HCT116 (cell line): ENCODE measurements around the gene TMEM53. TPM values are rescaled to one million over a fixed set of nuclear protein-coding genes. Genes with fewer than 3 reads are reported as not detected.

Experiments
- ATAC-seq: fragments of 200-7000 bp; cut with Tn5 transposase; 2 replicates; pipeline ENCODE4 v1.9.1; 2020; ENCODE audit warnings: mild to moderate bottlenecking, moderate library complexity
- BruUV-seq: library from RNA; stranded (reverse); fragments of 400-500 nt; replicated peaks from 2 replicates; lab custom pipeline; 2021; lab: Mats Ljungman, UMichigan
- CTCF ChIA-PET: fragments of 300-600 bp; sonication (Branson Sonifier 250); formaldehyde crosslinking; loops from one replicate; lab custom pipeline; 2021; ENCODE audit warnings: antibody characterized with exemption; lab: Charles Lee
- POLR2A ChIA-PET: fragments of 300-600, 350-600 bp; sonication (Branson Sonifier 250); formaldehyde crosslinking; loops from one replicate; lab custom pipeline; 2021; ENCODE audit warnings: antibody characterized with exemption; lab: Charles Lee
- RAD21 ChIA-PET, 2 experiments: fragments of 300-600 bp; sonication (Branson Sonifier 250); formaldehyde crosslinking; loops; one replicate each; lab custom pipeline; 2023; ENCODE audit warnings: low total read pairs in 2 of 2; ENCODE audit not compliant: uncharacterized antibody in 2 of 2, unreplicated experiment in 2 of 2, low non-redundant PET in 1 of 2; lab: Charles Lee
- DNase-seq: peaks from one replicate; pipeline ENCODE4 v3.0.0-alpha.2; 2010; ENCODE audit warnings: low read depth, low spot score
- H2AFZ ChIP-seq: fragments of 200-600 bp; shearing (Covaris generic), sonication (generic); 2 replicates; pipeline ENCODE4 v1.6.1; 2017; ENCODE audit warnings: low read depth, mixed run types, mixed read lengths, antibody characterized with exemption, low read length; ENCODE audit not compliant: poor library complexity, severe bottlenecking
- H3K27ac ChIP-seq: 2 replicates; pipeline ENCODE4 v1.5.1; 2012; ENCODE audit warnings: low read depth, low read length
- H3K27me3 ChIP-seq: fragments of 200-600 bp; sonication (generic); 2 replicates; pipeline ENCODE4 v1.6.1; 2016; ENCODE audit warnings: mixed run types, low read length, mixed read lengths; ENCODE audit not compliant: insufficient read depth
- H3K36me3 ChIP-seq, 2 experiments: fragments of 200-500 bp in 1 of 2; fragments of 200-600 bp in 1 of 2; sonication (Bioruptor generic) in 1 of 2; sonication (generic) in 1 of 2; 2 replicates each; pipeline versions ENCODE4 v1.5.1 to v1.6.1; 2014 to 2016; ENCODE audit warnings: low read length in 2 of 2, inconsistent platforms in 1 of 2, mixed read lengths in 1 of 2, mixed run types in 1 of 2; ENCODE audit not compliant: insufficient read depth in 2 of 2, control insufficient read depth in 1 of 2
- H3K4me1 ChIP-seq, 2 experiments: fragments of 200-600 bp in 1 of 2; sonication (generic) in 1 of 2; 2 replicates each; pipeline versions ENCODE4 v1.5.1 to v1.6.1; 2012 to 2017; ENCODE audit warnings: low read length in 2 of 2, inconsistent platforms in 1 of 2, mild to moderate bottlenecking in 1 of 2, mixed read lengths in 1 of 2, mixed run types in 1 of 2, moderate library complexity in 1 of 2; ENCODE audit not compliant: insufficient read depth in 2 of 2, control insufficient read depth in 1 of 2
- H3K4me2 ChIP-seq: fragments of 200-600 bp; sonication (generic); 2 replicates; pipeline ENCODE4 v1.6.1; 2017; ENCODE audit warnings: mixed run types, low read length, mixed read lengths
- H3K4me3 ChIP-seq, 2 experiments: fragments of 200-600 bp in 1 of 2; sonication (generic) in 1 of 2; replicated peaks in 1 of 2; 2 replicates each; pipeline ENCODE4 v1.5.1; 2011 to 2016; ENCODE audit warnings: low read length in 2 of 2, control low read depth in 1 of 2, low read depth in 1 of 2, mild to moderate bottlenecking in 1 of 2, mixed read lengths in 1 of 2, mixed run types in 1 of 2
- H3K79me2 ChIP-seq: fragments of 200-600 bp; sonication (generic); 2 replicates; pipeline ENCODE4 v1.6.1; 2017; ENCODE audit warnings: mild to moderate bottlenecking, mixed run types, low read length, moderate library complexity, mixed read lengths; ENCODE audit not compliant: insufficient read depth
- H3K9ac ChIP-seq: fragments of 200-600 bp; sonication (generic); 2 replicates; pipeline ENCODE4 v1.6.1; 2016; ENCODE audit warnings: low read length, mixed read lengths
- H3K9me2 ChIP-seq: fragments of 200-600 bp; sonication (generic), shearing (Covaris generic); 2 replicates; pipeline ENCODE4 v1.6.1; 2017; ENCODE audit warnings: mixed run types, mild to moderate bottlenecking, moderate library complexity; ENCODE audit not compliant: insufficient read depth
- H3K9me3 ChIP-seq, 2 experiments: fragments of 200-500 bp in 1 of 2; fragments of 200-600 bp in 1 of 2; sonication (Bioruptor generic) in 1 of 2; sonication (generic) in 1 of 2; 2 replicates each; pipeline ENCODE4 v1.6.1; 2014 to 2017; ENCODE audit warnings: low read length in 2 of 2, mixed read lengths in 2 of 2, inconsistent platforms in 1 of 2, low read depth in 1 of 2, mild to moderate bottlenecking in 1 of 2, mixed run types in 1 of 2, moderate library complexity in 1 of 2; ENCODE audit not compliant: control insufficient read depth in 1 of 2, insufficient read depth in 1 of 2
- H4K20me1 ChIP-seq: fragments of 200-600 bp; sonication (generic), shearing (Covaris generic); 2 replicates; pipeline ENCODE4 v1.6.1; 2017; ENCODE audit warnings: mixed run types, mild to moderate bottlenecking, moderate library complexity; ENCODE audit not compliant: insufficient read depth
- CBX3 ChIP-seq: IDR thresholded peaks from 2 replicates; pipeline ENCODE4 v1.6.1; 2012; ENCODE audit warnings: low read depth
- EGR1 ChIP-seq: IDR thresholded peaks from 2 replicates; pipeline ENCODE4 v1.6.1; 2012; ENCODE audit warnings: low read depth
- ELF1 ChIP-seq: IDR thresholded peaks from 2 replicates; pipeline ENCODE4 v1.6.1; 2012; ENCODE audit warnings: low read depth, borderline replicate concordance
- EZH2 ChIP-seq: fragments of 200-600 bp; sonication (generic); IDR thresholded peaks from 2 replicates; pipeline ENCODE4 v1.6.1; 2017; ENCODE audit warnings: antibody characterized with exemption, mixed run types
- EZH2phosphoT487 ChIP-seq: fragments of 200-600 bp; IDR thresholded peaks from 2 replicates; pipeline ENCODE4 v1.6.1; 2018; ENCODE audit warnings: antibody characterized with exemption, borderline replicate concordance
- FOSL1 ChIP-seq: IDR thresholded peaks from 2 replicates; pipeline ENCODE4 v1.6.1; 2012; ENCODE audit warnings: low read depth
- JUND ChIP-seq: IDR thresholded peaks from 2 replicates; pipeline ENCODE4 v1.6.1; 2012
- POLR2AphosphoS5 ChIP-seq: IDR thresholded peaks from 2 replicates; pipeline ENCODE4 v1.6.1; 2011; ENCODE audit warnings: mild to moderate bottlenecking, low read depth, low read length, moderate library complexity
- RAD21 ChIP-seq: IDR thresholded peaks from 2 replicates; pipeline ENCODE4 v1.6.1; 2012; ENCODE audit warnings: low read depth, mild to moderate bottlenecking
- SIN3A ChIP-seq: IDR thresholded peaks from 2 replicates; pipeline ENCODE4 v1.6.1; 2012; ENCODE audit warnings: low read depth
- SP1 ChIP-seq: IDR thresholded peaks from 2 replicates; pipeline ENCODE4 v1.6.1; 2012; ENCODE audit warnings: low read depth
- YY1 ChIP-seq: IDR thresholded peaks from 2 replicates; pipeline ENCODE4 v1.6.1; 2011; ENCODE audit warnings: low read length, low read depth, moderate library complexity, mild to moderate bottlenecking; ENCODE audit not compliant: insufficient replicate concordance; ENCODE audit errors: extremely low read depth
- ZFX ChIP-seq: fragments of 450-650 bp; IDR thresholded peaks from 2 replicates; pipeline ENCODE4 v1.6.1; 2017
- ZNF274 ChIP-seq: fragments of 200-500 bp; sonication (Bioruptor generic); IDR thresholded peaks from 2 replicates; pipeline ENCODE4 v1.6.1; 2014; ENCODE audit warnings: mild to moderate bottlenecking, low read depth, low read length, inconsistent platforms
- intact Hi-C: fragments of 100-400 bp; cut with micrococcal nuclease; formaldehyde crosslinking; loops from 2 replicates; pipeline ENCODE4 v1.10.0; 2022
- total RNA-seq: library from RNA; stranded (reverse); gene quantifications from one replicate; pipeline ENCODE4 v1.2.1, GENCODE V29; 2021; ENCODE audit not compliant: unreplicated experiment
- TF ChIP-seq, protein P1 (sequence below): IDR thresholded peaks from 2 replicates; pipeline ENCODE4 v1.6.1; 2012
- TF ChIP-seq, protein P2 (sequence below): IDR thresholded peaks from 2 replicates; pipeline ENCODE4 v1.6.1; 2012
- TF ChIP-seq, protein P3 (sequence below), 3 experiments: fragments of 200-600 bp in 1 of 3; sonication (generic) in 1 of 3; IDR thresholded peaks in 2 of 3; conservative IDR thresholded peaks in 1 of 3; 2 replicates each; pipeline ENCODE4 v1.5.1; 2012 to 2017; ENCODE audit warnings: low read depth in 2 of 3, low read length in 2 of 3, antibody characterized with exemption in 1 of 3, borderline replicate concordance in 1 of 3, control low read depth in 1 of 3, mild to moderate bottlenecking in 1 of 3, mixed read lengths in 1 of 3, mixed run types in 1 of 3, moderate library complexity in 1 of 3; ENCODE audit not compliant: insufficient read depth in 1 of 3
- TF ChIP-seq, protein P4 (sequence below): IDR thresholded peaks from 2 replicates; pipeline ENCODE4 v1.6.1; 2012; ENCODE audit warnings: low read depth

TMEM53 gene
- total RNA-seq, 1 experiment from 2014 or later = 10.8 TPM

DNA sequence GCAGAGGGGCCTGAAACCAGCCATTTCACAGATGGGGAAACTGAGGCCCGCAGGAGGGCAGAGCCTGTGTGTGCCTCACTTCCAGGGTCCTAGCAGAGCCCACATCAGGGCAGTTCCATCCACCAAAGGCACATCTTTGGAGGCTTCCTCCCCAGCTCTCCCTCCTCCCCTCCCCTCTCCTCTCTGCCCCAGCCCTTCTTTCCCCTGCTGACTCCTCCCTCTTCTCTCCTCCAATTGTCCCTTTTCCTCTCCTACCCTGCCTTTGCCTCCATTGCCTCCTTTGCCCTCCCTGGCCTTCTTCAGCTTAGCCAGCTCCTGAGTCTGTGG is 56.6 kb downstream of the TMEM53 start:
- no peaks in the 10 kb centered on the region for H3K36me3 ChIP-seq
- peaks cover 0 to 2% of the 10 kb centered on the region in 2 experiments; a peak in 2 of 4 replicates for H3K4me1 ChIP-seq
- TF ChIP-seq SIN3A (no peak), JUND (no peak), RAD21 (no peak), POLR2AphosphoS5 (no peak), EGR1 (no peak), SP1 (no peak), CBX3 (no peak), ELF1 (no peak), EZH2phosphoT487 (no peak), EZH2 (no peak), ZFX (no peak), FOSL1 (no peak), ZNF274 (no peak), YY1 (no peak)
- TF ChIP-seq, protein P1, sequence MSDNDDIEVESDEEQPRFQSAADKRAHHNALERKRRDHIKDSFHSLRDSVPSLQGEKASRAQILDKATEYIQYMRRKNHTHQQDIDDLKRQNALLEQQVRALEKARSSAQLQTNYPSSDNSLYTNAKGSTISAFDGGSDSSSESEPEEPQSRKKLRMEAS = no peak
- TF ChIP-seq, protein P2, sequence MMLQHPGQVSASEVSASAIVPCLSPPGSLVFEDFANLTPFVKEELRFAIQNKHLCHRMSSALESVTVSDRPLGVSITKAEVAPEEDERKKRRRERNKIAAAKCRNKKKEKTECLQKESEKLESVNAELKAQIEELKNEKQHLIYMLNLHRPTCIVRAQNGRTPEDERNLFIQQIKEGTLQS = no peak
- TF ChIP-seq, protein P3, sequence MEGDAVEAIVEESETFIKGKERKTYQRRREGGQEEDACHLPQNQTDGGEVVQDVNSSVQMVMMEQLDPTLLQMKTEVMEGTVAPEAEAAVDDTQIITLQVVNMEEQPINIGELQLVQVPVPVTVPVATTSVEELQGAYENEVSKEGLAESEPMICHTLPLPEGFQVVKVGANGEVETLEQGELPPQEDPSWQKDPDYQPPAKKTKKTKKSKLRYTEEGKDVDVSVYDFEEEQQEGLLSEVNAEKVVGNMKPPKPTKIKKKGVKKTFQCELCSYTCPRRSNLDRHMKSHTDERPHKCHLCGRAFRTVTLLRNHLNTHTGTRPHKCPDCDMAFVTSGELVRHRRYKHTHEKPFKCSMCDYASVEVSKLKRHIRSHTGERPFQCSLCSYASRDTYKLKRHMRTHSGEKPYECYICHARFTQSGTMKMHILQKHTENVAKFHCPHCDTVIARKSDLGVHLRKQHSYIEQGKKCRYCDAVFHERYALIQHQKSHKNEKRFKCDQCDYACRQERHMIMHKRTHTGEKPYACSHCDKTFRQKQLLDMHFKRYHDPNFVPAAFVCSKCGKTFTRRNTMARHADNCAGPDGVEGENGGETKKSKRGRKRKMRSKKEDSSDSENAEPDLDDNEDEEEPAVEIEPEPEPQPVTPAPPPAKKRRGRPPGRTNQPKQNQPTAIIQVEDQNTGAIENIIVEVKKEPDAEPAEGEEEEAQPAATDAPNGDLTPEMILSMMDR (IDR thresholded peaks at IDR 0.05 in 2 of 3, conservative IDR thresholded peaks at IDR 0.05 in 1 of 3; ENCODE audit: borderline replicate concordance in 1 of 3, insufficient read depth in 1 of 3, low read depth in 2 of 3, low read length in 2 of 3) = no peak
- TF ChIP-seq, protein P4, sequence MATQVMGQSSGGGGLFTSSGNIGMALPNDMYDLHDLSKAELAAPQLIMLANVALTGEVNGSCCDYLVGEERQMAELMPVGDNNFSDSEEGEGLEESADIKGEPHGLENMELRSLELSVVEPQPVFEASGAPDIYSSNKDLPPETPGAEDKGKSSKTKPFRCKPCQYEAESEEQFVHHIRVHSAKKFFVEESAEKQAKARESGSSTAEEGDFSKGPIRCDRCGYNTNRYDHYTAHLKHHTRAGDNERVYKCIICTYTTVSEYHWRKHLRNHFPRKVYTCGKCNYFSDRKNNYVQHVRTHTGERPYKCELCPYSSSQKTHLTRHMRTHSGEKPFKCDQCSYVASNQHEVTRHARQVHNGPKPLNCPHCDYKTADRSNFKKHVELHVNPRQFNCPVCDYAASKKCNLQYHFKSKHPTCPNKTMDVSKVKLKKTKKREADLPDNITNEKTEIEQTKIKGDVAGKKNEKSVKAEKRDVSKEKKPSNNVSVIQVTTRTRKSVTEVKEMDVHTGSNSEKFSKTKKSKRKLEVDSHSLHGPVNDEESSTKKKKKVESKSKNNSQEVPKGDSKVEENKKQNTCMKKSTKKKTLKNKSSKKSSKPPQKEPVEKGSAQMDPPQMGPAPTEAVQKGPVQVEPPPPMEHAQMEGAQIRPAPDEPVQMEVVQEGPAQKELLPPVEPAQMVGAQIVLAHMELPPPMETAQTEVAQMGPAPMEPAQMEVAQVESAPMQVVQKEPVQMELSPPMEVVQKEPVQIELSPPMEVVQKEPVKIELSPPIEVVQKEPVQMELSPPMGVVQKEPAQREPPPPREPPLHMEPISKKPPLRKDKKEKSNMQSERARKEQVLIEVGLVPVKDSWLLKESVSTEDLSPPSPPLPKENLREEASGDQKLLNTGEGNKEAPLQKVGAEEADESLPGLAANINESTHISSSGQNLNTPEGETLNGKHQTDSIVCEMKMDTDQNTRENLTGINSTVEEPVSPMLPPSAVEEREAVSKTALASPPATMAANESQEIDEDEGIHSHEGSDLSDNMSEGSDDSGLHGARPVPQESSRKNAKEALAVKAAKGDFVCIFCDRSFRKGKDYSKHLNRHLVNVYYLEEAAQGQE = no peak
- TF ChIP-seq, all 23 proteins: peak for 0
- no TSS peak for BruUV-seq
- H3K9ac ChIP-seq = no peak overlapping the region
- intact Hi-C loops = no loop called here
- ChIA-PET CTCF (no interaction called here), RAD21 (no interaction called here), POLR2A (no interaction called here)
- no peak for DNase-seq
- no peaks in the 10 kb centered on the region for H3K9me3 ChIP-seq
- no peak overlapping the region for H3K27ac ChIP-seq
- no peak overlapping the region for H3K4me2 ChIP-seq
- H3K9me2 ChIP-seq = no peaks in the 10 kb centered on the region
- no peak for ATAC-seq
- no peaks in the 10 kb centered on the region for H3K79me2 ChIP-seq
- no peak overlapping the region for H2AFZ ChIP-seq
- H4K20me1 ChIP-seq = no peaks in the 10 kb centered on the region
- no peak overlapping the region for H3K4me3 ChIP-seq
- H3K27me3 ChIP-seq = no peaks in the 10 kb centered on the region
